Measurements from ENCODE around the gene NR4A3. TPM values are rescaled to one million over a fixed set of nuclear protein-coding genes. Genes with fewer than 3 reads are reported as not detected.
"Not testable (repeated sequence)": the region's sequence is repeated elsewhere in the genome, so short reads cannot be mapped to it uniquely, and the experiment has no call there.

The NR4A3 gene
- total RNA-seq, result 10 to 100 TPM; 37.4 to 49.8 TPM
- long read RNA-seq, donor 1, partial matches to known transcripts, result 0 of 5 reads
- long read RNA-seq, donor 1, other reads (novel, unspliced or antisense), result 5 of 5 reads
- long read RNA-seq, donor 2, partial matches to known transcripts, result 7 of 14 reads
- long read RNA-seq, donor 2, other reads (novel, unspliced or antisense), result 7 of 14 reads

GRCh38 chr9:99821396-99822108 is at the start of gene NR4A3:
TSS of gene NR4A3 (plus strand) at chr9:99821885. CDS start at chr9:99828043, 6,158 bp downstream.
- peak; percentile 98 for DNase-seq (ENCODE audit: low spot score)
- intact Hi-C loops (cut with DNase I), result loop anchor here (5.0 to 10.0 kb wide), 3 partner anchors 554 to 1647 kb away; partner anchors contain the start of genes ALG2 (in 1 of the 2) and SEC61B (in 1 of the 2)

- intact Hi-C loops (cut with DNase I), result loop anchor here in 1 of 2 donors (10.0 kb wide), 1 partner anchor 231 kb away; no protein-coding TSS in a partner anchor
- DNase-seq (ENCODE audit: low spot score), result no peak
These were observed 48.1 kb upstream of the NR4A3 start for GRCh38 chr9:99773468-99774138.

GRCh38 chr9:99778308-99778707 is 43.4 kb upstream of the NR4A3 start:
- DNase-seq (ENCODE audit: low spot score), result no peak
- intact Hi-C loops (cut with DNase I), result loop anchor here in 1 of 2 donors (10.0 kb wide), 1 partner anchor 226 kb away; no protein-coding TSS in a partner anchor

- no peak for DNase-seq (ENCODE audit: low spot score)
- intact Hi-C loops (cut with DNase I), result loop anchor here in 1 of 2 donors (10.0 kb wide), 1 partner anchor 226 kb away; no protein-coding TSS in a partner anchor
These were observed 42.8 kb upstream of the NR4A3 start for GRCh38 chr9:99778836-99779235.

- intact Hi-C loops (cut with DNase I), result loop anchor here in 1 of 2 donors (10.0 kb wide), 1 partner anchor 226 kb away; no protein-coding TSS in a partner anchor
- DNase-seq (ENCODE audit: low spot score), result no peak
These were observed 42.4 kb upstream of the NR4A3 start for GRCh38 chr9:99779277-99779676.

- intact Hi-C loops (cut with DNase I); DNase-seq (ENCODE audit: low spot score): not testable (repeated sequence)
These were observed 39.3 kb upstream of the NR4A3 start for GRCh38 chr9:99782349-99782748.

GRCh38 chr9:99782962-99783718 is 38.5 kb upstream of the NR4A3 start:
- no peak for DNase-seq (ENCODE audit: low spot score)
- intact Hi-C loops (cut with DNase I), result no loop called here

- intact Hi-C loops (cut with DNase I), result no loop called here
These were observed 37.9 kb upstream of the NR4A3 start for GRCh38 chr9:99783799-99784198.

GRCh38 chr9:99785010-99785590 is 36.6 kb upstream of the NR4A3 start:
- intact Hi-C loops (cut with DNase I), result no loop called here
- DNase-seq (ENCODE audit: low spot score), result no peak

More at GRCh38 chr9:99783799-99784198, 37.9 kb upstream of the NR4A3 start:
- DNase-seq (ENCODE audit: low spot score), result no peak

- DNase-seq (ENCODE audit: low spot score), result no peak
- intact Hi-C loops (cut with DNase I), result no loop called here
These were observed 34.1 kb upstream of the NR4A3 start for GRCh38 chr9:99787556-99787955.

- DNase-seq (ENCODE audit: low spot score), result no peak
These were observed 28.2 kb upstream of the NR4A3 start for GRCh38 chr9:99793528-99793927.

GRCh38 chr9:99796231-99796630 is 25.5 kb upstream of the NR4A3 start:
- DNase-seq (ENCODE audit: low spot score), result no peak
- intact Hi-C loops (cut with DNase I), result no loop called here

More at GRCh38 chr9:99793528-99793927, 28.2 kb upstream of the NR4A3 start:
- intact Hi-C loops (cut with DNase I), result no loop called here

- intact Hi-C loops (cut with DNase I), result no loop called here
- DNase-seq (ENCODE audit: low spot score), result no peak
These were observed 19.9 kb upstream of the NR4A3 start for GRCh38 chr9:99801775-99802174.

GRCh38 chr9:99803694-99804093 is 18.0 kb upstream of the NR4A3 start:
- intact Hi-C loops (cut with DNase I), result no loop called here
- DNase-seq (ENCODE audit: low spot score), result no peak

- intact Hi-C loops (cut with DNase I), result no loop called here
- peak; percentile 84 for DNase-seq (ENCODE audit: low spot score)
These were observed 14.3 kb upstream of the NR4A3 start for GRCh38 chr9:99807276-99807852.

- intact Hi-C loops (cut with DNase I), result no loop called here
- no peak for DNase-seq (ENCODE audit: low spot score)
These were observed 13.7 kb upstream of the NR4A3 start for GRCh38 chr9:99807956-99808355.

GRCh38 chr9:99808454-99808853 is 13.2 kb upstream of the NR4A3 start:
- intact Hi-C loops (cut with DNase I), result no loop called here

GRCh38 chr9:99809586-99810319 is 11.9 kb upstream of the NR4A3 start:
- DNase-seq (ENCODE audit: low spot score), result no peak
- intact Hi-C loops (cut with DNase I), result loop anchor here in 1 of 2 donors (10.0 kb wide), 1 partner anchor 455 kb away; no protein-coding TSS in a partner anchor

More at GRCh38 chr9:99808454-99808853, 13.2 kb upstream of the NR4A3 start:
- DNase-seq (ENCODE audit: low spot score), result no peak
